HuH-7.5 (cell line): ENCODE results near the gene STK11.
"Not testable (repeated sequence)": the region's sequence is repeated elsewhere in the genome, so short reads cannot be mapped to it uniquely, and the experiment has no call there.

Source experiments
- DNase-seq: peaks from one replicate; pipeline ENCODE4 v3.0.0; 2011; ENCODE audit warnings: low spot score

The STK11 gene

GRCh38 chr19:1169921-1170885, 35.4 kb upstream of the STK11 start:
- DNase-seq: no peak

GRCh38 chr19:1170938-1171754, 34.4 kb upstream of the STK11 start:
- no peak for DNase-seq

GRCh38 chr19:1171755-1172352, 33.7 kb upstream of the STK11 start:
- DNase-seq: no peak

- DNase-seq: no peak
Observed at GRCh38 chr19:1172353-1173158, 33.0 kb upstream of the STK11 start.

GRCh38 chr19:1173159-1173844, 32.3 kb upstream of the STK11 start:
- no peak for DNase-seq

GRCh38 chr19:1173845-1174809, 31.5 kb upstream of the STK11 start, which contains the start of gene SBNO2:
Gene SBNO2, minus strand, starts transcription at chr19:1174268. Its CDS starts 19,992 bp downstream, at chr19:1154276.
- DNase-seq: peak; percentile 99

GRCh38 chr19:1177322-1178114, 28.1 kb upstream of the STK11 start:
- no peak for DNase-seq

GRCh38 chr19:1181606-1182005, 24.0 kb upstream of the STK11 start:
- no peak for DNase-seq

GRCh38 chr19:1182068-1182467, 23.5 kb upstream of the STK11 start:
- no peak for DNase-seq

GRCh38 chr19:1182727-1183126, 22.9 kb upstream of the STK11 start:
- DNase-seq: no peak

GRCh38 chr19:1183543-1184172, 21.9 kb upstream of the STK11 start:
- DNase-seq: peak; percentile 87

GRCh38 chr19:1189419-1189818, 16.2 kb upstream of the STK11 start:
- DNase-seq: no peak

GRCh38 chr19:1199531-1199930, 6.0 kb upstream of the STK11 start:
- no peak for DNase-seq

GRCh38 chr19:1200614-1201013, 5.0 kb upstream of the STK11 start:
- not testable (repeated sequence) for DNase-seq

GRCh38 chr19:1206150-1206863, 729 bp downstream of the STK11 start:
- no peak for DNase-seq

GRCh38 chr19:1206864-1207450, 1.4 kb downstream of the STK11 start:
- DNase-seq: peak; percentile 76

- DNase-seq: not testable (repeated sequence)
Observed at GRCh38 chr19:1208830-1209229, 3.3 kb downstream of the STK11 start.

- no peak for DNase-seq
Observed at GRCh38 chr19:1210227-1210538, 4.6 kb downstream of the STK11 start.
